Measurements from ENCODE around the gene FGB.
A peak's percentile ranks its signal among the peaks of the same experiment; 100 is the strongest.

Gene FGB

GRCh38 chr4:154551872-154552686 lies 10.7 kb upstream of the FGB start:
- peak; percentile 81 to 87 for DNase-seq
- TF ChIP-seq GATA1 (IDR thresholded peaks at IDR 0.05; ENCODE audit: low read depth, low read length) = no peak
- TF ChIP-seq POLR2A (IDR thresholded peaks at IDR 0.05; ENCODE audit: low read length) = no peak

GRCh38 chr4:154559141-154559493 lies 3.7 kb upstream of the FGB start:
- no peak for DNase-seq
- no peak for TF ChIP-seq POLR2A (IDR thresholded peaks at IDR 0.05; ENCODE audit: low read length)
- no peak for TF ChIP-seq GATA1 (IDR thresholded peaks at IDR 0.05; ENCODE audit: low read depth, low read length)

GRCh38 chr4:154559494-154560418 lies 3.1 kb upstream of the FGB start:
- DNase-seq = peak; percentile 31 to 56
- TF ChIP-seq GATA1 (IDR thresholded peaks at IDR 0.05; ENCODE audit: low read depth, low read length) (no peak), POLR2A (IDR thresholded peaks at IDR 0.05; ENCODE audit: low read length) (no peak)

GRCh38 chr4:154560419-154560801 lies 2.4 kb upstream of the FGB start:
- DNase-seq = no peak
- TF ChIP-seq POLR2A (IDR thresholded peaks at IDR 0.05; ENCODE audit: low read length) (no peak), GATA1 (IDR thresholded peaks at IDR 0.05; ENCODE audit: low read depth, low read length) (no peak)

- DNase-seq = no peak
- TF ChIP-seq POLR2A (IDR thresholded peaks at IDR 0.05; ENCODE audit: low read length) = no peak
- TF ChIP-seq GATA1 (IDR thresholded peaks at IDR 0.05; ENCODE audit: low read depth, low read length) = no peak
These were observed 2.0 kb upstream of the FGB start for GRCh38 chr4:154560824-154561231.

- TF ChIP-seq GATA1 (IDR thresholded peaks at IDR 0.05; ENCODE audit: low read depth, low read length) (no peak), POLR2A (IDR thresholded peaks at IDR 0.05; ENCODE audit: low read length) (no peak)
- DNase-seq = no peak
These were observed 1.5 kb downstream of the FGB start for GRCh38 chr4:154564311-154564710.

- no peak for TF ChIP-seq GATA1 (IDR thresholded peaks at IDR 0.05; ENCODE audit: low read depth, low read length)
- no peak for TF ChIP-seq POLR2A (IDR thresholded peaks at IDR 0.05; ENCODE audit: low read length)
- DNase-seq = no peak
These were observed 2.9 kb downstream of the FGB start for GRCh38 chr4:154565704-154566103.

- DNase-seq = no peak
- TF ChIP-seq POLR2A (IDR thresholded peaks at IDR 0.05; ENCODE audit: low read length) = no peak
- TF ChIP-seq GATA1 (IDR thresholded peaks at IDR 0.05; ENCODE audit: low read depth, low read length) = no peak
These were observed 3.9 kb downstream of the FGB start for GRCh38 chr4:154566639-154567204.

GRCh38 chr4:154569028-154569427 lies 6.2 kb downstream of the FGB start:
- no peak for DNase-seq
- TF ChIP-seq GATA1 (IDR thresholded peaks at IDR 0.05; ENCODE audit: low read depth, low read length) (no peak), POLR2A (IDR thresholded peaks at IDR 0.05; ENCODE audit: low read length) (no peak)

GRCh38 chr4:154569584-154569983 lies 6.8 kb downstream of the FGB start:
- no peak for DNase-seq

GRCh38 chr4:154573190-154573870 lies 10.5 kb downstream of the FGB start:
- no peak for TF ChIP-seq GATA1 (IDR thresholded peaks at IDR 0.05; ENCODE audit: low read depth, low read length)
- TF ChIP-seq POLR2A (IDR thresholded peaks at IDR 0.05; ENCODE audit: low read length) = no peak

More at GRCh38 chr4:154569584-154569983, 6.8 kb downstream of the FGB start:
- TF ChIP-seq GATA1 (IDR thresholded peaks at IDR 0.05; ENCODE audit: low read depth, low read length) (no peak), POLR2A (IDR thresholded peaks at IDR 0.05; ENCODE audit: low read length) (no peak)

GRCh38 chr4:154574311-154574710 lies 11.5 kb downstream of the FGB start:
- TF ChIP-seq POLR2A (IDR thresholded peaks at IDR 0.05; ENCODE audit: low read length) (no peak), GATA1 (IDR thresholded peaks at IDR 0.05; ENCODE audit: low read depth, low read length) (no peak)
- DNase-seq = no peak

More at GRCh38 chr4:154573190-154573870, 10.5 kb downstream of the FGB start:
- no peak for DNase-seq

- no peak for TF ChIP-seq GATA1 (IDR thresholded peaks at IDR 0.05; ENCODE audit: low read depth, low read length)
- no peak for TF ChIP-seq POLR2A (IDR thresholded peaks at IDR 0.05; ENCODE audit: low read length)
- no peak for DNase-seq
These were observed 14.5 kb downstream of the FGB start for GRCh38 chr4:154577324-154577723.

Data from erythroblast (primary cell).